Neural crest cell (in vitro differentiated cells): ENCODE results near the gene USB1. TPM values are rescaled to one million over a fixed set of nuclear protein-coding genes. Genes with fewer than 3 reads are reported as not detected.

Experiments
- DNase-seq: peaks from one replicate; pipeline ENCODE4 v3.0.0; 2021; ENCODE audit warnings: low read depth, mixed read lengths, low spot score
- H3K27ac Mint-ChIP-seq: one replicate; pipeline ENCODE4 v1.8.0; 2021; ENCODE audit warnings: mild to moderate bottlenecking, mixed read lengths; ENCODE audit not compliant: unreplicated experiment
- H3K27me3 Mint-ChIP-seq: 2 replicates; pipeline ENCODE4 v1.8.0; 2021; ENCODE audit warnings: low read depth, mild to moderate bottlenecking, mixed read lengths
- H3K36me3 Mint-ChIP-seq: 2 replicates; pipeline ENCODE4 v1.8.0; 2021; ENCODE audit warnings: low read depth, mild to moderate bottlenecking, mixed read lengths
- H3K4me1 Mint-ChIP-seq: 2 replicates; pipeline ENCODE4 v1.8.0; 2021; ENCODE audit warnings: mixed read lengths
- H3K4me3 Mint-ChIP-seq: one replicate; pipeline ENCODE4 v1.8.0; 2021; ENCODE audit warnings: mild to moderate bottlenecking, mixed read lengths
- H3K9me3 Mint-ChIP-seq: 2 replicates; pipeline ENCODE4 v1.8.0; 2021; ENCODE audit warnings: mixed read lengths
- CTCF ChIP-seq: fragments of 200-600 bp; sonication (generic); conservative IDR thresholded peaks from 2 replicates; pipeline ENCODE4 v1.5.0; 2021; ENCODE audit warnings: antibody characterized with exemption, mild to moderate bottlenecking
- total RNA-seq: library from RNA; stranded (reverse); gene quantifications from 2 replicates; pipeline ENCODE4 v1.2.1, GENCODE V29; 2021

Gene USB1
- total RNA-seq, 1 donor from 2014 or later = 74.8 TPM

GRCh38 chr16:57985204-57986181, 15.7 kb upstream of the USB1 start:
- Mint-ChIP-seq H3K9me3 (no peaks in the 10 kb centered on the region), H3K27me3 (peaks cover 52% of the 10 kb centered on the region), H3K36me3 (no peaks in the 10 kb centered on the region), H3K4me1 (peaks cover 8% of the 10 kb centered on the region), H3K4me3 (peak overlapping the region; percentile 92), H3K27ac (peak overlapping the region; percentile 50)
- DNase-seq = no peak
- no peak for TF ChIP-seq CTCF

GRCh38 chr16:57986196-57986595, 15.0 kb upstream of the USB1 start:
- peaks cover 8% of the 10 kb centered on the region for H3K4me1 Mint-ChIP-seq
- H3K36me3 Mint-ChIP-seq = no peaks in the 10 kb centered on the region
- no peak overlapping the region for H3K27ac Mint-ChIP-seq
- H3K27me3 Mint-ChIP-seq = peaks cover 52% of the 10 kb centered on the region
- no peak for DNase-seq
- no peaks in the 10 kb centered on the region for H3K9me3 Mint-ChIP-seq
- peak overlapping the region; percentile 38 for H3K4me3 Mint-ChIP-seq
- TF ChIP-seq CTCF = no peak

GRCh38 chr16:57987441-57988177, 13.6 kb upstream of the USB1 start:
- Mint-ChIP-seq H3K4me1 (peaks cover 8% of the 10 kb centered on the region), H3K27me3 (peaks cover 49% of the 10 kb centered on the region), H3K27ac (no peak overlapping the region), H3K4me3 (peak overlapping the region; percentile 44), H3K9me3 (no peaks in the 10 kb centered on the region), H3K36me3 (no peaks in the 10 kb centered on the region)
- no peak for DNase-seq
- no peak for TF ChIP-seq CTCF

GRCh38 chr16:57988929-57989328, 12.3 kb upstream of the USB1 start:
- no peak for DNase-seq
- no peaks in the 10 kb centered on the region for H3K9me3 Mint-ChIP-seq
- H3K27me3 Mint-ChIP-seq = peaks cover 47% of the 10 kb centered on the region
- no peak overlapping the region for H3K4me3 Mint-ChIP-seq
- H3K4me1 Mint-ChIP-seq = peaks cover 8% of the 10 kb centered on the region
- TF ChIP-seq CTCF = no peak
- no peak overlapping the region for H3K27ac Mint-ChIP-seq
- no peaks in the 10 kb centered on the region for H3K36me3 Mint-ChIP-seq

GRCh38 chr16:57991551-57992059, 9.6 kb upstream of the USB1 start:
- H3K27me3 Mint-ChIP-seq = peaks cover 20% of the 10 kb centered on the region
- DNase-seq = no peak

More at GRCh38 chr16:57991551-57992059, 9.6 kb upstream of the USB1 start:
- peaks cover 4% of the 10 kb centered on the region for H3K4me1 Mint-ChIP-seq
- no peaks in the 10 kb centered on the region for H3K36me3 Mint-ChIP-seq
- no peak overlapping the region for H3K4me3 Mint-ChIP-seq
- no peak for TF ChIP-seq CTCF
- no peak overlapping the region for H3K27ac Mint-ChIP-seq
- H3K9me3 Mint-ChIP-seq = no peaks in the 10 kb centered on the region
